GM15510 (cell line): ENCODE measurements around the gene SERPINE1.

Source experiments
- POLR2A ChIP-seq: IDR thresholded peaks from 3 replicates; pipeline ENCODE4 v1.6.1; 2011; ENCODE audit warnings: borderline replicate concordance; ENCODE audit not compliant: insufficient read length; ENCODE audit errors: extremely low read depth

SERPINE1 gene

DNA sequence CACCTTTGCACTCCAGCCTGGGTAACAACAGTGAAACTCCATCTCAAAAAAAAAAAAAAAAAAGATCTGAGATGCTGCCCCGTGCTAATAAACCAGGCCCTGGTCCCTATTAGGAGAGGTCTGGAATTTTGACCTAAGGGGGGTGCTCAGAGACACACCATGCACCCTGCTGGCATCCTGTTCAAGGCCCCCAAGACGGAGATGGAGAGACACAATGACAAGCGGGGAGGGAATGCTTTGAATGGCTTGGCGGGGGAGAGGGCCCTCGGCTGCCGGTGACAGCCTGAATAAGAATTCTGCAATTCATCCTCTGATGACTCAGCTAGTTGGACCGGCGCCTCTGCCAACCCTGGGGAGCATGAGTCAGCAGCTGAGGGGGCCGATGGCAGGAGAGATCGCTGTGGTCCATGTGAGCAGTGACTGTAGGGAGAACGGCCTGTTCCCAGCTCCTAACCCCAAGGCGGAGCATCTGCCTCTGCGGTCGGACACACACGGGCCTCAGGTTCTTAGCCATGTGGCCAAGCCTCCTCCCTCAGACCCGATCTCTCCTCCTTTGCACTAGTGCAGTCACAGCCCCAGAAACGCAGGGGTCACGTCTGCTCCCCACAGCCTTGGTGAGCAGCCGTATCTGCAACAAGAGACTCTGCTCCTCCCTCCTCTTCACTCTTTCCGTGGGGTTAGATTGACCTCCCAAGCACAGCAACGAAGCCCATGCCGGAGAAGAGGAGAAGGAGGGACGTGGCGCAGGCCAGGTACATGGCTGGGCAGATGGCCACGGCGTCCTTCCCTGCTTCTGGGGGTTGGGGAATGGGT lies 26.7 kb upstream of the SERPINE1 start:
- TF ChIP-seq POLR2A = no peak

DNA sequence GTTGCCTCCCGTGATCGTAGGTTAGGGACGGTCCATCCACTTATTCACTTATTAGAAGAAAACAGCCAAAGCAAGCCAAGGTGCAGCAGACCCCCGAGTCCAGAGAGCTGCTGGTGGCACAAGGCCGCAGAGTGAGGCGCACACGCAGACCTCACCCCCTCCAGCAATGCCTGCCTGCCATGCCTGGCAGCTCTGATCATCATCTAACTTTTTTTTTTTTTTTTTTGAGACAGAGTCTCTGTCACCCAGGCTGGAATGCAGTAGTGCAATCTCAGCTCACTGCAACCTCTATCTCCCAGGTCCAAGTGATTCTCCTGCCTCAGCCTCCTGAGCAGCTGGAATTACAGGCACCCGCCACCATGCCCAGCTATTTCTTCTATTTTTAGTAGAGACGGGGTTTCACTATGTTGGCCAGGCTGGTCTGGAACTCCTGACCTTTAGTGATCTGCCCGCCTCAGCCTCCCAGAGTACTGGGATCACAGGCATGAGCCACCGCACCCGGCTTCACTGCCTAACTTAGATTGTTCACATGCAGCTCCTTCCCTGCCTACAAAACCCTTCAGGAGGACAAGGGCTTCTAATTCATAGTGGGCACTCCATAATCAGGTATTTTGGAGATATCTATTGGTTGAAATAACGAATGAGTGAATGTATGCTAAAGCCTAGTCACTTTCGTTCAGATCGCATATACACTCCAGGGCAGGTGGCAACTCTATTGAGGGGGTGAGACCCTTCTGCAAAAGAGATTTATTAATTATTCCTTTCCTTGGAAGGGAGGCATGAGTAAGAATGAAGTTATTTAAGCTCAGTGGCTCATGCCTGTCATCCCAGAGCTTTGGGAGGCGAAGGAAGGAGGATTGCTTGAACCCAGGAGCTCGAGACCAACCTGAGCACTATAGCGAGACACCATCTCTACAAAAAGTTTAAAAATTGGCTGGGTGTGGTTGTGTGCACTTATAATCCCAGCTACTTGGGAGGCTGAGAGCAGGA lies 25.8 kb upstream of the SERPINE1 start:
- no peak for TF ChIP-seq POLR2A

DNA sequence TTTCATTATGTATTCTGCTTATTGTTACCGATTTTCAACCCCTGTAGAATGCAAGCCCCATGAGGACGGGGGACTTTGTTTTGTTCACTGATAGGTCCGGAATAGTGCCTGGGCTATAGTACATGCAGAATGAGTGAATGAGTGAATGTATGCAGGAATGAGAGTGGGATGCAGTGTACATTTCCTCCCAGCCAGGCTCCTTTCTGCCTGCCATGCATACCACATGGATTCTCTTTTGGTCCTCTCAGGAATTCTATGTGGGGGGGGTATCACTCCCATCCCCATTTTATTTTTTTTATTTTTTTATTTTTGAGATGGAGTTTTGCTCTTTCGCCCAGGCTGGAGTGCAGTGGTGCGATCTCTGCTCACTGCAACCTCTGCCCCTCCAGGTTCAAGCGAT lies 24.9 kb upstream of the SERPINE1 start:
- no peak for TF ChIP-seq POLR2A

DNA sequence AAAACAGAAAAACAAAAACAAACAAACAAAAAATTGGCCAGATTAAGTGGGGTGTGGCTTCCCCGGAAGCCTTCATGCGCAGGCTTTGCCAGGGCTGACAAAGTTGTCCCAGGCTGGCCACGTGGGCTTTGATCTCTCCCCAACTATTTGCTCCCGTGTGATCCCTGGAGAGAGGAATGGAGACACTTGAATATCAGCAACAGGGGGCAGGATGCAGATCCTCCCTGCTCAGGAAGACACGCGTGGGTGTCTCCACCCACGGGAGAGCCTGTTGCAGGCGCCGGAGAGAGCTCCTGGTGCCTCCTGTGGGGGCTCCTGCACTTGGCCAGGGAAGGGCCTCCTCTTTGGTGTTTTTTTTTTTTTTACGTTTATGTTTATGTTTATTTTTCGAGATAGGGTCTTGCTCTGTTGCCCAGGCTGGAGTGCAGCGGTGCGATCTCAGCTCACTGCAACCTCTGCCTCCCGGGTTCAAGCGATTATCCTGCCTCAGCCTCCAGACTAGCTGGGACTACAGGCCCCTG lies 22.7 kb upstream of the SERPINE1 start:
- TF ChIP-seq POLR2A = no peak

DNA sequence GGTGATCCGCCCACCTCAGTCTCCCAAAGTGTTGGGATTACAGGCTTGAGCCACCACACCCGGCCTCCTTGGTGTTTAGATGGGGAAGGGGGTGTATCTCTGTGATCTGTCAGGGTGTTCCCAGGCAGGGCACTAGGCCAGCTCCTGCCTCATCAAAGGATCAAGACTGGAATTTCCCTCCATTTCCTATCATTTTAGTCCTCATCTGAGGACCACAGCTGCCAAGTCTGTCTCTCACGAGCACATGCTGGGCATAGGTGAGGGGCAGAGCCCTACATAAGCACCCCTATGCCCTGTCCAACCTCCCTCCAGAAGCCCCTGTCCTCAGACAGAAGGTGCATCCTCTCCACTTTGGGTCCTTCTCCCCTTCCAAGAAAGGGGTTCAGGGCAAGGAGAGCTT lies 22.1 kb upstream of the SERPINE1 start:
- TF ChIP-seq POLR2A = no peak

DNA sequence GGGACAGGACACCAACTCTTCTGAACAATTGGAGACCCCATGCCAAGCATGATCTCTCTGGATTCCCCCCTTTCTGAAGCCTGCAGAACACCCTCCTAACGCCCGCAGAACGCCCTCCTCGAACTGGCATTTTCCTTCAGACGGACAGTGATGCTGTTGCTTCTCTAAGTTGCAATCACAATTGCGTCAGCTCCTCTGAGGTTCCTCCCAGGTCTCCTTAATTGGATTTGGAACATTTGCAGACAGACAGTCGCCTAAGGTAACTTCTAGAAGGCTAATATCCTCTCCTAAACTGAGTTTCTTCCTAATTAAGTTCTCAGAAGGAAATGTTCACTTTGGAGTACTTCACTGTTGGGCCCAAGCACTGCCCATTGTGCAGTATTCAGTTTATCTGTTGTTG lies 20.5 kb upstream of the SERPINE1 start:
- TF ChIP-seq POLR2A = no peak

DNA sequence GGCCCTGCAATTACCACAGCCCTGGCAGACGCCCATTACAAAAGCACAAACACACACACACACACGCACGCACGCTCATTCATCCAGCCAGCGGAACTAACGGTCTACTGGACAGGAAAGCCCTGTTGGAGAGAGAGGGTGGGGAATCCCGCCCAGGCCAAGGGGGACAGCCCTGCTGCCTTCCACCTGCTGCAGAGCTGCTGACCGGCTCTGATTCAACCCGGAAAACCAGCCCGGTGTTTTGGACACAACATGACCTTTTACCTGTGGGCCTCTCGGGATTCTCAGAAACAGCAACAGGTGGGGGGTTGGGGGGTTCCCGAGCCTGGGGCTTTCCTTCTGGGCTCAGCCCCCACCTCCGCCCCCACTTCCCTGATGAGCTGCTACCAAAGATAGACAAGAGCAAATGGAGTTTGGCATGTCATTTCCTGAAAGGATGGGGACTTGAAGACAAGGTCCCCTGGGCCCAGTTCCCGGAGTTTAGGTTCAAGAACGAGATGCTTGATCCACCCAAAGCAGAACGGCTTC lies 18.5 kb upstream of the SERPINE1 start:
- no peak for TF ChIP-seq POLR2A

DNA sequence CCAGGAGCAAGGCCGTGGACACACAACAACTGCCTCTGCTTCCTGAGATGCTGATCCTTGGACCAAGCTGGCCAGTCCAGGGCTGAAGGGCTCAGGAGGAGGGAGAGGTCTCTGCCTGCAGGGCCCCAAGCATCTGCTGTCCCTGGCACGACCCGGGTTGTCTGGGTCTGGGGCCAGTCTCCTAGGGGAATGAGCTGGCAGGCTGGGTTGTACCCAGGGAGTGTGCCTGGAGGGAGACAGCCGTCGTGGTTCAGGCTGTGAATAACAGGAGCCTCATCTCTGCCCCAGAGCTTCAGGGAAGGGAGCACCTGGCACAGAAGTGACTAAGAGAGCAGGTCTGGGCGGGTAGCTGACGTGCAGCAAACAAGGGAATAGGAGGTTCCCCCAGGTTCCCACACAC lies 17.9 kb upstream of the SERPINE1 start:
- TF ChIP-seq POLR2A = no peak

DNA sequence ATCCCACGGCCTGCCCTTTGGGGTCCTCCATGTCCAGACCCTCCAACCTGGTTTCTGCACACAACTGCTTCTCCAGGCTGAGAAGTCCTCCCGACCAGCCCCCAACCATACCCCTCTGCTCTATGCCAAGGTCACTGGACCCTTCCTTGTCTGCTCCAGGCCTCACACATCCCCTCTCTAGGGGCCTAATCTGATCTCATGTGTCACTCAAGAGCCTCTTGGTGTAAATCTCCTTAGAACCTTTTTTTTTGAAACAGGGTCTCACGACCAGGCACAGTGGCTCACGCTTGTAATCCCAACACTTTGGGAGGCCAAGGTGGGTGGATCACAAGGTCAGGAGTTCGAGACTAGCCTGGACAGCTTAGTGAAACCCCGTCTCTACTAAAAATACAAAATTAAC lies 17.5 kb upstream of the SERPINE1 start:
- no peak for TF ChIP-seq POLR2A

DNA sequence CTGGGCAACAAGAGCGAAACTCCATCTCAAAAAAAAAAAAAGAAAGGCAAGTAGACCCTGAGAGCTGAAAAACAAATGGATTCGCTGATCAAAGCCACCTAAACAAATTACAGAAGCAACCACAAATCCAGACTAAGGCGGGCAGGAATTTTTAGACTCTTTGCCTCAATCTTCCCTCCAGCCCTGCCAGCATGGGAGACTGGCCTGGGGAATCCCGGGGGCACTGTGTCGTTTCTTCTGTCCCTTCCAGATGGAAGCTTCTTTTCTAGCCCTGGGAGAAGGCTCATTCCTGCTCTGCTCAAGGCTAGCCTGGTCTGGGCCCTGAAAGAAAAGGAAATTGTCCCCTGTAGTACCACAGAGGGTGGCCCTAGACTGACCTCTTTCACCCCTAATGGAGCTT lies 15.6 kb upstream of the SERPINE1 start:
- TF ChIP-seq POLR2A = no peak

DNA sequence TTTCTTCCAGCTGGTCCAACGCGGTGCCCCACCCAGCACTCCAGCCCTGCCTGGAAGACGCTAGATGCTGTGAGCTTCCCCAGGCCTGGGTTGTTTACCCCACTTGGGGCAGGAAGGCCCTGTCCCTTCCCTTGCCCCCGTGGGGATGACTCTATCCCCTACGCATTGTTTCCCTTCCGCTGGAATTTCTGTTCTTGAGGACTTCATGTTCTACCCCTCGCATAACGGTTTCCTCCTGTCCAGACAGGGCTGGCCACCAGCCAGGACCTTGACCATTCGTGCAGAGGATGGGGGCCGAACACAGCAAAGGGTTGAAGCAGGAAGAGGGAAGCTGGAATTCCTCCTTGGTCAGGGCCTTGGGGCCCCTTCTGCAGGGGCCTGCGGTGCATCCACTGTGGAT lies 14.7 kb upstream of the SERPINE1 start:
- TF ChIP-seq POLR2A = no peak

DNA sequence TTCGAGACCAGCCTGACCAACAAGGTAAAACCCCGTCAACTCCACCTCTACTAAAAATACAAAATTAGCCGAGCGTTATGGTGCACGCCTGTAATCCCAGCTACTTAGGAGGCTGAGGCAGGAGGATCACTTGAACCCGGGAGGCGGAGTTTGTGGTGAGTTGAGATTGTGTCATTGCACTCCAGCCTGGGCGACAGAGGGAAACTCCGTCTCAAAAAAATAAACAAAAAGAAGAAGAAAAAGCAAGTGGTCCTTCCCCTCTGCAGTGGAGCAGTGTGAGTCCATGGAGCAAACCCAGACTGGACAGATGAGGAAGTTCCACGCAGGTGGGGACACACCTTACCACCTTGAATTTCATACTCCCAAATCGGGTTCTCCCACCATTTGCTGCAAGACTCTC lies 13.1 kb upstream of the SERPINE1 start:
- TF ChIP-seq POLR2A = no peak

DNA sequence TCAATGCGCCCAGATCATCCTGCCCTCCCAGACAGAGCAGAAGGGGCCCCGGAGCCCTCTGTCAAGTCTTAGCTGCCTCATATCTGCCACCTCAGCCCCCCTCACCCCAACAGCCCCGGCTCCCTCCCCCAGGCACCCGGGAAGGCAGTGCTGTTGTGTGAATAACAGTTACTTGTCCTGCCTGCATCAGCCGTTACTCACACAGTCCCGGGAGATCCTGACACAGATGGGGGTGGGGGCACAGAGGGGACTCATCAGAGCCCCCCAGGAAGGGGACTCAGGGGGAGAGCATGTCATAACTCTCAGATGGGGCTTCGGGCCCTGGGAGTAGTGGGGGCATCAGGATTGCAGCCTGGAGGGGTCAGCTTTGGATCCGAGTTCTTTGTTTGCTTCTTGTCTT lies 12.4 kb upstream of the SERPINE1 start:
- TF ChIP-seq POLR2A = no peak

DNA sequence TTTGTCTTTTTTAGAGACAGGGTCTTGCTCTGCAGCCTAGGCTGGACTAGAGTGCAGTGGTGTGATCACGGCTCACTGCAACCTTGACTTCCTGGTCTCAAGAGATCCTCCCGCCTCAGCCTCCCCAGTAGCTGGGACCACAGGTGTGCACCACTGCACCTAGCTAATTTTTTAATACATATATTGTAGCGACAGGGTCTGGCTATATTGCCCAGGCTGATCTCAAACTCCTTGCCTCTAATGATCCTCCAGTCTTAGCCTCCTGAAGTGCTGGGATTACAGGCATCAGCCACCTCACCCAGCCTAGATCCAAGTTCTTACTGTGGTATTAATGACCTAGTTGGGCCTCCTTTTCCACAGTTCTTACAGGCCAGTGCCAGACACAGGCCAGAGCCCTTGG lies 11.7 kb upstream of the SERPINE1 start:
- TF ChIP-seq POLR2A = no peak

DNA sequence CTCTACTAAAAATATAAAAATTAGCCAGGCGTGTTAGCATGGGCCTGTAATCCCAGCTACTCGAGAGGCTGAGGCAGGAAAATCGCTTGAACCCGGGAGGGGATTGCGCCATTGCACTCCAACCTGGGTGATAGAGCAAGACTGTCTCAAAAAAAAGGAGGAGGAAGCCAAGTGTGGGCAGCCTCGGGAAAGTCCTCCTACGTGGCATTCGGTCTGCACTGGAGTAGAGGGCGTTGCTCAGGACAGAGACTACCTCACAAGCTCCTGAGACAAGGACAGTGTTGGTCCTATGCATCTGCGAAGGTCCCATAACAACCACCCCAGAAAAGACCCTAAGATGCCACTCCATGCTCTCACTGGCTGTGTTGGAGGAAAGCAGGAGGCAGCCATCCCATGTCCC lies 10.0 kb upstream of the SERPINE1 start:
- TF ChIP-seq POLR2A = no peak

DNA sequence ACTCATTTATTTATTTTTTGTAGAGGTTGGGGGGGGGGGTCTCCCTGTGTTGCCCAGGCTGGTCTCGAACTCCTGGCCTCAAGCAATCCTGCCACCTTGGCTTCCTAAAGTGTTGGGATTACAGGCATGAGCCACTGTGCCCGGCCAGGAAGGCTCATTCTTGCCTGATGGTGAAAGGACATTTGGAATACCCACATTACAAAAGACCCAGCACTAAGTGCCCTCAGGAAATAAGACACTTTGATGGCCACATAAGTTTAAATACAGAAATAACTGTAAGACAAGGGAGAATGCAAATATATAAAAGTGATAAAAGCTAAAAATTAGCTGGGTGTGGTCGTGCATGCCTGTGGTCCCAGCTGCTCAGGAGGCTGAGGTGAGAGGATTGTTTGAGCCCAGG lies 8.0 kb upstream of the SERPINE1 start:
- TF ChIP-seq POLR2A = no peak

DNA sequence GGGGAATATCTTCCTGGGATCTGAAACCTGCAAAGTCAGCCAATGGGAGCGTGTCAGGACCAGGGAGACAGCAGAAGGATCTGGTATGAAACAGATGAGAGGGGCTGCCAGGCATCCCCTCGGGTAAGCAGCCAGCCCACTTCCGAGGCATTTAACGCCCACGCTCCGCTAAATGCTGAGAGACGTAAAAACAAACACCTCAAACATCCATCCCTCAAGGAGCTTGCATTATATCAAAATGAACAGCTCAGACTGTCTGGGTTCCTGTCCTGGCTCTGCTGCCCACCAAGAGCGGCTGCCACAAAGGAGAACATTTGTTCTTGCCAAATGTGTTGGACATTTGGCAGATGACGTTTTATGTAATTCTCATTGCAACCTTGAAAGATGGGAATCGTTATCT lies 7.0 kb upstream of the SERPINE1 start:
- no peak for TF ChIP-seq POLR2A
